ENCODE measurements around the gene NUDT16. TPM values are rescaled to one million over a fixed set of nuclear protein-coding genes. Genes with fewer than 3 reads are reported as not detected.

Gene NUDT16
- total and polyA plus RNA-seq, 2 of the 8 experiments (the other 6 are each of a cell fraction or from before 2014, with no cell fraction given) = 8.5 to 19.1 TPM

DNA sequence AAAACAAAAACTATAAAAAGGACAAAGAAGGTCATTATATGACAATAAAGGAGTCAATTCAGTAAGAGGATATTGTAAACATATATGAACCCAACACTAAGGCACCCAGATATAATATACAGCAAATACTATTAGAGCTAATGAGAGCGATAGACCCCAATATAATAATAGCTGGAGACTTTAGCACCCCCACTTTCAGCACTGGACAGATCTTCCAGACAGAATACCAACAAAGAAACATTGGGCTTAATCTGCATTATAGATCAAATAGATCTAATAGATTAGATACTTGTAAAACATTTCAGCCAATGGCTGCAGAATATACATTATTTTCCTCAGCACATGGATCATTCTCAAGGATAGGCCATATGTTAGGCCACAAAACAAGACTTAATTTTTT, 53.4 kb downstream of the NUDT16 start (continued):
- TF ChIP-seq, protein P1, sequence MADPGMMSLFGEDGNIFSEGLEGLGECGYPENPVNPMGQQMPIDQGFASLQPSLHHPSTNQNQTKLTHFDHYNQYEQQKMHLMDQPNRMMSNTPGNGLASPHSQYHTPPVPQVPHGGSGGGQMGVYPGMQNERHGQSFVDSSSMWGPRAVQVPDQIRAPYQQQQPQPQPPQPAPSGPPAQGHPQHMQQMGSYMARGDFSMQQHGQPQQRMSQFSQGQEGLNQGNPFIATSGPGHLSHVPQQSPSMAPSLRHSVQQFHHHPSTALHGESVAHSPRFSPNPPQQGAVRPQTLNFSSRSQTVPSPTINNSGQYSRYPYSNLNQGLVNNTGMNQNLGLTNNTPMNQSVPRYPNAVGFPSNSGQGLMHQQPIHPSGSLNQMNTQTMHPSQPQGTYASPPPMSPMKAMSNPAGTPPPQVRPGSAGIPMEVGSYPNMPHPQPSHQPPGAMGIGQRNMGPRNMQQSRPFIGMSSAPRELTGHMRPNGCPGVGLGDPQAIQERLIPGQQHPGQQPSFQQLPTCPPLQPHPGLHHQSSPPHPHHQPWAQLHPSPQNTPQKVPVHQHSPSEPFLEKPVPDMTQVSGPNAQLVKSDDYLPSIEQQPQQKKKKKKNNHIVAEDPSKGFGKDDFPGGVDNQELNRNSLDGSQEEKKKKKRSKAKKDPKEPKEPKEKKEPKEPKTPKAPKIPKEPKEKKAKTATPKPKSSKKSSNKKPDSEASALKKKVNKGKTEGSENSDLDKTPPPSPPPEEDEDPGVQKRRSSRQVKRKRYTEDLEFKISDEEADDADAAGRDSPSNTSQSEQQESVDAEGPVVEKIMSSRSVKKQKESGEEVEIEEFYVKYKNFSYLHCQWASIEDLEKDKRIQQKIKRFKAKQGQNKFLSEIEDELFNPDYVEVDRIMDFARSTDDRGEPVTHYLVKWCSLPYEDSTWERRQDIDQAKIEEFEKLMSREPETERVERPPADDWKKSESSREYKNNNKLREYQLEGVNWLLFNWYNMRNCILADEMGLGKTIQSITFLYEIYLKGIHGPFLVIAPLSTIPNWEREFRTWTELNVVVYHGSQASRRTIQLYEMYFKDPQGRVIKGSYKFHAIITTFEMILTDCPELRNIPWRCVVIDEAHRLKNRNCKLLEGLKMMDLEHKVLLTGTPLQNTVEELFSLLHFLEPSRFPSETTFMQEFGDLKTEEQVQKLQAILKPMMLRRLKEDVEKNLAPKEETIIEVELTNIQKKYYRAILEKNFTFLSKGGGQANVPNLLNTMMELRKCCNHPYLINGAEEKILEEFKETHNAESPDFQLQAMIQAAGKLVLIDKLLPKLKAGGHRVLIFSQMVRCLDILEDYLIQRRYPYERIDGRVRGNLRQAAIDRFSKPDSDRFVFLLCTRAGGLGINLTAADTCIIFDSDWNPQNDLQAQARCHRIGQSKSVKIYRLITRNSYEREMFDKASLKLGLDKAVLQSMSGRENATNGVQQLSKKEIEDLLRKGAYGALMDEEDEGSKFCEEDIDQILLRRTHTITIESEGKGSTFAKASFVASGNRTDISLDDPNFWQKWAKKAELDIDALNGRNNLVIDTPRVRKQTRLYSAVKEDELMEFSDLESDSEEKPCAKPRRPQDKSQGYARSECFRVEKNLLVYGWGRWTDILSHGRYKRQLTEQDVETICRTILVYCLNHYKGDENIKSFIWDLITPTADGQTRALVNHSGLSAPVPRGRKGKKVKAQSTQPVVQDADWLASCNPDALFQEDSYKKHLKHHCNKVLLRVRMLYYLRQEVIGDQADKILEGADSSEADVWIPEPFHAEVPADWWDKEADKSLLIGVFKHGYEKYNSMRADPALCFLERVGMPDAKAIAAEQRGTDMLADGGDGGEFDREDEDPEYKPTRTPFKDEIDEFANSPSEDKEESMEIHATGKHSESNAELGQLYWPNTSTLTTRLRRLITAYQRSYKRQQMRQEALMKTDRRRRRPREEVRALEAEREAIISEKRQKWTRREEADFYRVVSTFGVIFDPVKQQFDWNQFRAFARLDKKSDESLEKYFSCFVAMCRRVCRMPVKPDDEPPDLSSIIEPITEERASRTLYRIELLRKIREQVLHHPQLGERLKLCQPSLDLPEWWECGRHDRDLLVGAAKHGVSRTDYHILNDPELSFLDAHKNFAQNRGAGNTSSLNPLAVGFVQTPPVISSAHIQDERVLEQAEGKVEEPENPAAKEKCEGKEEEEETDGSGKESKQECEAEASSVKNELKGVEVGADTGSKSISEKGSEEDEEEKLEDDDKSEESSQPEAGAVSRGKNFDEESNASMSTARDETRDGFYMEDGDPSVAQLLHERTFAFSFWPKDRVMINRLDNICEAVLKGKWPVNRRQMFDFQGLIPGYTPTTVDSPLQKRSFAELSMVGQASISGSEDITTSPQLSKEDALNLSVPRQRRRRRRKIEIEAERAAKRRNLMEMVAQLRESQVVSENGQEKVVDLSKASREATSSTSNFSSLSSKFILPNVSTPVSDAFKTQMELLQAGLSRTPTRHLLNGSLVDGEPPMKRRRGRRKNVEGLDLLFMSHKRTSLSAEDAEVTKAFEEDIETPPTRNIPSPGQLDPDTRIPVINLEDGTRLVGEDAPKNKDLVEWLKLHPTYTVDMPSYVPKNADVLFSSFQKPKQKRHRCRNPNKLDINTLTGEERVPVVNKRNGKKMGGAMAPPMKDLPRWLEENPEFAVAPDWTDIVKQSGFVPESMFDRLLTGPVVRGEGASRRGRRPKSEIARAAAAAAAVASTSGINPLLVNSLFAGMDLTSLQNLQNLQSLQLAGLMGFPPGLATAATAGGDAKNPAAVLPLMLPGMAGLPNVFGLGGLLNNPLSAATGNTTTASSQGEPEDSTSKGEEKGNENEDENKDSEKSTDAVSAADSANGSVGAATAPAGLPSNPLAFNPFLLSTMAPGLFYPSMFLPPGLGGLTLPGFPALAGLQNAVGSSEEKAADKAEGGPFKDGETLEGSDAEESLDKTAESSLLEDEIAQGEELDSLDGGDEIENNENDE (IDR thresholded peaks at IDR 0.05; ENCODE audit: insufficient replicate concordance, low read length) = no peak
- no peak for TF ChIP-seq YY1 (IDR thresholded peaks at IDR 0.05; ENCODE audit: low read depth, low read length)
- TF ChIP-seq HDAC2 (IDR thresholded peaks at IDR 0.05; ENCODE audit: borderline replicate concordance in 1 of 2, low read depth in 2 of 2, low read length in 2 of 2) = no peak
- TF ChIP-seq CEBPB (IDR thresholded peaks at IDR 0.05; ENCODE audit: low read depth, low read length) = no peak
